ENCODE data around the gene TKTL1.
A peak's percentile ranks its signal among the peaks of the same experiment; 100 is the strongest.

TKTL1 gene

DNA sequence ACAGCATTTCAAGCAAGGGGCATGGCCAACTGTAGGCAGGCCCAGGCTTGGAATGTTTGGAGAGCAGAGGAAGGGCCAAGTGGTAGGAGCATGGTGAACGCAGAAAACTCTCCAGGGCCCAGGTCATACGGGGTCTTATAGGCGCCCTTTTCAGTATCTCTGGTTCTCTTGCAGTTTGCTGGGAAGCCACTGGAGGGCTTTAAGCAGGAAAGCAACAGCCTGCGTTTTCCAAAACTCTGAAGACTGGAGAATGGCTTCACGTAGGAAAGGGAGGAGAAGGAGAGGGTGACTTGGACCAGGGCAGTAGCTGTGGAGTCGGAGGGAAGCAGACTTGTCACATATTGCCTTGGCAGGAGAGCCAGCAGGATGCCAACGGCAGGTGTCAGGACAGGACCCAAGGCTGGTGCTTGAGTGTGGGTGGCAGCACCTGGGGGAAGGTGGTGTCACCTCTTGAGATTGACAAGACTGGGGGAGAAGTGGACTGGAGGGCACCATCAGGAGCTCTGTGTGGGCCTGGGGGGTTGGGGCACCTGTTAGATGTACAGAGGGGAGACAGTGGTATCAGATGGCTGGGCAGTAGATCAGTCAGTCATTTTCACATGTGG lies 21.9 kb downstream of the TKTL1 start:
- TF ChIP-seq, protein P1, sequence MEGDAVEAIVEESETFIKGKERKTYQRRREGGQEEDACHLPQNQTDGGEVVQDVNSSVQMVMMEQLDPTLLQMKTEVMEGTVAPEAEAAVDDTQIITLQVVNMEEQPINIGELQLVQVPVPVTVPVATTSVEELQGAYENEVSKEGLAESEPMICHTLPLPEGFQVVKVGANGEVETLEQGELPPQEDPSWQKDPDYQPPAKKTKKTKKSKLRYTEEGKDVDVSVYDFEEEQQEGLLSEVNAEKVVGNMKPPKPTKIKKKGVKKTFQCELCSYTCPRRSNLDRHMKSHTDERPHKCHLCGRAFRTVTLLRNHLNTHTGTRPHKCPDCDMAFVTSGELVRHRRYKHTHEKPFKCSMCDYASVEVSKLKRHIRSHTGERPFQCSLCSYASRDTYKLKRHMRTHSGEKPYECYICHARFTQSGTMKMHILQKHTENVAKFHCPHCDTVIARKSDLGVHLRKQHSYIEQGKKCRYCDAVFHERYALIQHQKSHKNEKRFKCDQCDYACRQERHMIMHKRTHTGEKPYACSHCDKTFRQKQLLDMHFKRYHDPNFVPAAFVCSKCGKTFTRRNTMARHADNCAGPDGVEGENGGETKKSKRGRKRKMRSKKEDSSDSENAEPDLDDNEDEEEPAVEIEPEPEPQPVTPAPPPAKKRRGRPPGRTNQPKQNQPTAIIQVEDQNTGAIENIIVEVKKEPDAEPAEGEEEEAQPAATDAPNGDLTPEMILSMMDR (IDR thresholded peaks at IDR 0.05; ENCODE audit: low read depth, low read length, missing control alignments): peak; percentile 57
- no peak for DNase-seq (ENCODE audit: low read depth)
- no peak overlapping the region for H3K4me3 ChIP-seq (ENCODE audit: low read depth, low read length)

DNA sequence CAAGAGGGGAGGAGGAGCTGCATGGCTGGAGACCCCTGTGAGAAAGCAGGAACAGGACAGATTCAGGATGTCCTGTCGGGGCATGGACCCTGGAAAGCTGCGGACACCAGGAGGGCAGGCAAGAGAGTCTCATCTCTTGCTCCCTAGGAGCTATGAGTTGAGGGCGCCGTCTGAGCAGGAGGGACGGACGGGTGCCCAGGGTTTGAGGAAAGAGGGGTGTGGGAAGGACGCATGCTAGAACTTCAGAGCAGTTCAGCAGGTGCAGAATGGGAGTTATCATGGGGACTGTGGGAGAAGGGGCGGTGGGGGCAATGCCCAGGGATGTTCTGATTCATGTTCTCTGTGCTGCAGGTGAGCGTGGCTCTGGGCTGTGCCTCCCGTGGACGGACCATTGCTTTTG lies 24.8 kb downstream of the TKTL1 start:
- no peak for DNase-seq (ENCODE audit: low read depth)
- H3K4me3 ChIP-seq (ENCODE audit: low read depth, low read length): no peak overlapping the region
- TF ChIP-seq, protein P1 (IDR thresholded peaks at IDR 0.05; ENCODE audit: low read depth, low read length, missing control alignments): no peak

DNA sequence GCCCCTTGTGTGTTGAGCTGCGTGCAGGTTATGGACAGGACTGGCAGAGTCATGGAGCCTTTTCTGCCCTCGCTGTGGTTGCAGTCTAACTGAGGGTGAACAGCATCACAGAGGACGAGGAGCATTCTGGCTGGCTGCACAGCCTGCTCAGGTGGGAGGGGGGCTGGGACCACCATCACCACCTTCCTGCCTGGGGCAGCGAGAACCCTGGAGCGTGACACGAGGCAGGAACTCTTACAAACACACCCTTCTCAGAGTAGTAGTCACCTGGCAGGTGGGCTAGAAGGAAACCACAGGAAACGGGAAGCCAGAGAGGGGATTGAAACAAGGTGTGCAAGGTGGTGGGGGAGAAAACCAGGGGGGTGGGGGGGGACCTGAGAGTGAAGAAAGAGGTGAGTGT lies 25.6 kb downstream of the TKTL1 start:
- H3K4me3 ChIP-seq (ENCODE audit: low read depth, low read length): no peak overlapping the region
- DNase-seq (ENCODE audit: low read depth): no peak
- TF ChIP-seq, protein P1 (IDR thresholded peaks at IDR 0.05; ENCODE audit: low read depth, low read length, missing control alignments): no peak

DNA sequence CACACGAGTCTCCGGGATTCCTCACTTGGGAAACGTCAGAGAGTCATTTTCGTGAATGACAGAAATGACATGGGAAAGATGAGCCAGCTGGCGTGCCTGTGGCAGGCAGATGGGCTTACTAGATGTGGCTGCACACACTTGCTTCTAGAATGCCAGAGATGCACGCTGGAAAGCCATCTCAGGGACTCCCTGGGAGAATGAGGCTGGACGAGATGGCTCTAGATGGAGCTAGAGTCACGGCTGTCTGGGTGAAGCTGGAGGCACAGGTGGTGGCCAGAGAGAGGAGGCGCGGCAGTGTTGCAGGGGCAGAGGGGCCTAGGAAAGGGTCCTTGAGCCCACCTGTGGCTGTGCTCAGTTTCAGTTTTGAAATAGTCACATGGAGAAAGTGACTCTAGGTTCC lies 26.0 kb downstream of the TKTL1 start:
- no peak overlapping the region for H3K4me3 ChIP-seq (ENCODE audit: low read depth, low read length)
- TF ChIP-seq, protein P1 (IDR thresholded peaks at IDR 0.05; ENCODE audit: low read depth, low read length, missing control alignments): peak; percentile 19
- DNase-seq (ENCODE audit: low read depth): no peak

DNA sequence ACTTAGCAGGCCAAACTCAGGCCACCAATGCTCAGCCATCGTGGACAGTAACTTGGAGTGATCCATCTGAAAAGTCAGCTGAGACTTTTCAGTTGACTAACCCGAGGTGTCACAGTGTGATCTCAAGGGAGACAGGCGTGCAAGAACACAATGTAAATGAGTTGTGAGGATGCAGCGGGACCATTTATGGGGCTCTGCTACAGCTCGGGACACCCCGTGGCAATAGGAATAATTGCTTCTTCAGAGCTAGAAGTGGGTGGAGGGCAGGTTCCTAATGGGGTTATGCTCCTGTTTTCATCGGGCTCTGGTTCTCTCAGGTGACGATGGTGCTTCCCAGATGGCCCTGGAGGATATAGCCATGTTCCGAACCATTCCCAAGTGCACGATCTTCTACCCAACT lies 27.3 kb downstream of the TKTL1 start:
- H3K4me3 ChIP-seq (ENCODE audit: low read depth, low read length): no peak overlapping the region
- TF ChIP-seq, protein P1 (IDR thresholded peaks at IDR 0.05; ENCODE audit: low read depth, low read length, missing control alignments): no peak

DNA sequence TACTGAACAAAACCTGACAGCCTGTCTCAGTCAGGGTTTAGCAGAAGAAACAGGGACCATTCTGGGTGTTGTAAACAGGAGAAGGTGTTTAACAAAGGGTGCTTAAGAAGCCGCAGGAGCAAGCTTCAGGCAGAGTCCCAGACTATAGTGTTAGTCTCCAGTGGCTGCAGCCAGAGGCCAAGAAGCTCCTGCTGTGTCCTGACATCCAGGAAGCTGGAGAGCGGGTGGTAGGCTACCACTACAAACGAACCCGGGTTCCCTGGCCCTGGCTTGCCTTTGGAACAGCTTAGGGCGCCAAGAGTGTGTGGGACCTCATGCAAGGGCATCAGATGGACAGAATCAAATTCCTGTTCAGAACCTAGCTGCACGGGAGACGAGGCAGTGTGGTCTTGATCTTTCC lies 27.9 kb downstream of the TKTL1 start:
- DNase-seq (ENCODE audit: low read depth): no peak
- no peak overlapping the region for H3K4me3 ChIP-seq (ENCODE audit: low read depth, low read length)
- TF ChIP-seq, protein P1 (IDR thresholded peaks at IDR 0.05; ENCODE audit: low read depth, low read length, missing control alignments): no peak

More for the DNA sequence above, 27.3 kb downstream of the TKTL1 start:
- DNase-seq (ENCODE audit: low read depth): no peak

DNA sequence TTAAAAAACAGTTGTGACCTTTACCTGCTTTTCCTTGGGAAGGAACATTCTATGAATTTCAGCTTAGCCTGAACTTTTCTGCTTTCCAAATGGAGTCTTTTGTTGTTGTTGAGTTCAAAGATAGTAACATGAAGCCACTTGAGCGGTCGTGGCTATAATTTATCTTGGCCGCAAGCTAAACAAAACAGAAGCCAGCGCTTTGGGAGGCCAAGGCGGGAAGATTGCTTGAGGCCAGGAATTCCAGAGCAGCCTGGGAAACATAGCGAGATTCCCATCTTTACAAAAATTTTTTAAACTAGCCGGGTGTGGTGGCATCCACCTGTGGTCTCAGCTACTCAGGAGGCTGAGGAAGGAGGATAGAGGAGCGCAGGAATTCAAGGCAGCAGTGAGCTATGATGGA lies 29.9 kb downstream of the TKTL1 start:
- H3K4me3 ChIP-seq (ENCODE audit: low read depth, low read length): no peak overlapping the region
- no peak for DNase-seq (ENCODE audit: low read depth)
- TF ChIP-seq, protein P1 (IDR thresholded peaks at IDR 0.05; ENCODE audit: low read depth, low read length, missing control alignments): no peak
